AG08396 (cell line): Measurements from ENCODE around the gene LSM4.

ENCODE experiments used
- DNase-seq: peaks from one replicate; pipeline ENCODE4 v3.0.0; 2012; ENCODE audit warnings: low spot score, mixed read lengths

Gene LSM4

DNA sequence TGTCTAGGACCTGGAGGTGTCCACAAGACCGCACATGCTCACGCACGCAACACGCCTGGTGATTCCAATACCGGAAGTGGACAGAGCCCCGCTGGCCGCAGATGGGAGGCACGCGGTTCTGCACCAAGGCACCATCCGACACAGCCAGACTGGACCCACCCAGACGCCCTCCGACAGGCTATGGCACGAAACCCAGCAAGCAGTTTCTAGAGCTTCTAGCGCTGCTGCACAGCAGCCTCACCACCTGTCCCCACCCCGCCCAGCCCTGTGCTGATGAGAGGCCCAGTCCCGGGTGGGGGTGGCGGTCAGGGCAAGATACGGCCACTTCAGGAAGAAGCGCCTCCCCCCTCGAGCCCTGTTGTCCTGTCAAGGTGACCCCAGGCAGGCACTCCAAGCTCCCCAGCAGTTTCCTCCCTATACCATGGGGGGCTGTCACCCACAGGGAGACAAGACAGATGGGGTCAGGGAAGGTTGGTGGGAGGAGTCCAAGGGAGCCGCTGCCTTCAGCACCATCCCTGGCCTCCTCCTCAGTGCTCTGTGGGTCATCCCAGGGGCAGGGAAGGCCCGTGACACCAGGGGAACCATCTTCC is 11.3 kb downstream of the LSM4 start:
- DNase-seq, result no peak

- DNase-seq, result no peak
Measured at GRCh38 chr19:18310966-18311365, 11.9 kb downstream of the LSM4 start.

- DNase-seq, result peak; percentile 3
Measured at GRCh38 chr19:18310118-18310909, 12.6 kb downstream of the LSM4 start.

- DNase-seq, result peak; percentile 3
Measured at GRCh38 chr19:18309525-18310064, 13.3 kb downstream of the LSM4 start.

- DNase-seq, result no peak
Measured at GRCh38 chr19:18308948-18309325, 13.9 kb downstream of the LSM4 start.

DNA sequence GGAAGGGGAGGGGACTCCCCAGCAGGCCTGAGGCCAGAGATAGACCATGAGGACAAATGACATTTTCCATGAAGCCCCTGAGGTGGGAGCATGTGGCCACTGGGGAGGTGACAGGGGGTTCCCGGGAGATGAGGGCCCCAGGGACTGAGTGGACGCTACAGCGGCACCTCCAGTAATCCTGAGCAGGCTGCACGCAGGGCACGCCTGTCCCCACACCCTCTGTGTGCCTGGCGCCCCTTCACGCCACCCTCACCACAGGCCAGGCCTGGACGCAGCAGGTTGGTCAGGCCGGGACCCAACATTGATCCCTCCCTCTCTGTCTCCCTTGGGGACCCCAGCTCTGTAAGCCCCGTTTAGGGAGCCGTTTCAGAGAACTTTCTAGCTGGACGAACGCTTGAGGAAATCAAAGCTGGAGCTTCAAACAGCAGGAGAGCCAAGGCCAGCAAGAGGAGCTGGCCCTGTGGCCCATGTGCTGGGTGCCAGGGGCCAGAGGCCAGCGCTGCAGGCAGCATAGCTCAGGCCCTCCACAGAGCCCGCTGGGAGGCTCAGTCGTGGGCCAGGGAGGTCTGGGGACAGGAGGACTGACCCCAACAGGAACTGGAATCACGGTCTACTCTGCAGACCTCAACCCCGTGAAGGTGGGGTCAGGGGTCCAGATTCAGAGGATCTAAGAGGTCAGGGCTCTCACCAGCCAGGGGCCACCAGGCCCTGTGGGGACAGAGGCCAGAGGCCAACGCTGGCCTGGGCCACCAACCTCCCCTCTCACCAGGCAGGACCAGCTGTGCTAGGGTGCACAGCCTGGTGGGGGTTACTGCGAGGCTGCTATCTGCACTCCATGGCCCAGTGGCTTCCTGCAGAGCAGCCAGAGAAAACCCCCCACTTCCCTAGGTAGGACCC is 14.6 kb downstream of the LSM4 start:
- peak; percentile 1 for DNase-seq

GRCh38 chr19:18307271-18307681 is 15.6 kb downstream of the LSM4 start:
- DNase-seq, result peak; percentile 5

DNA sequence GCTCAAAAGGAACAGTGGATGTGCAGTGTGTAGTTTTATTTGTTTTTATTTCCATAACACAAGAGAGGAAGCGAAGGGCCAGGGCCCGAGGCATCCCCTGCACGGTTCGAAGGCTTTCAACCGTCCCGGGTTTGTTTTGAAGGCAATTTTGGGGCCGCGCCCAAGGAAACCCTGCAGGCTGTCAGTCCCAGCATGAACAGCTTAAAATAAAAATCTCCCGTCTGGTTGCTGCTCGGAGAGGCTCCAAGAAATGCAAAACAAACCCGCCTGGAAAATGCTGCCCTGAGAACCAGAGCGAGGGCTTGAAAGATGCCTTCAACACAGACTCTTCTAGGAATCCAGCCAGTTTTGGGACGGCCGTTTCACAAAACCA is 16.0 kb downstream of the LSM4 start:
- DNase-seq, result no peak

DNA sequence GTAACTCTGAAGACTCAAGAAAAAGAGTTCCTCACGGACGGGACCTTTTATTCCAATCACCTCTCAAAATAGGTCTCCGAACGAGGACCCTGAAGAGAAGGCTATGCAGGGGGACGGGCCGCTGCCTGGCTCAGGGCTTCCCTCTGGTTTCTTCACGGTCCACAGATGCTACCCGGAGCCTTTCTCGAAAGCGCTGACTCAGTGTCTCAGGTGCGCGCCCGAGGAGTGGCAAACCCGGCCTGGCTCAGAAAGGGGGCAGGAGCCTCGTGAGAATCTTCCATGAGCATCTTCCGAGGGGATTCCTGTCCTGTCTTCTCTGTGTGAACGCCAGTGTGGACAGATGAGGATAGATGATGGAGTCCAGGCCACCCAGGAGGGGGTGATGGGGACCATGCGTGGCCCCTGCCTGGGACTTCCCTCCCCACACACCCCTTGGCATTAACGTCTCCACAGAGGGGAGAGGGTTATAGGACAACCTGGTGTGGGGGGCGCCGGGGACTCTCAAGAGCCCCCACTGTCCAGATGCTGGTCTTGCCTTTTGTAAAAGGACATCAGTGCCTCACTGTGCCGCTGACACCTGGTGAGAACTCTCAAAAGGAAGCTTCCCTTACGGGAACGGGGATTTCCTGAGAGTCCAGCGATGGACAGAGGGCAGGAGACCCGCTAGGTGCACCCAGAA is 16.5 kb downstream of the LSM4 start:
- no peak for DNase-seq

DNA sequence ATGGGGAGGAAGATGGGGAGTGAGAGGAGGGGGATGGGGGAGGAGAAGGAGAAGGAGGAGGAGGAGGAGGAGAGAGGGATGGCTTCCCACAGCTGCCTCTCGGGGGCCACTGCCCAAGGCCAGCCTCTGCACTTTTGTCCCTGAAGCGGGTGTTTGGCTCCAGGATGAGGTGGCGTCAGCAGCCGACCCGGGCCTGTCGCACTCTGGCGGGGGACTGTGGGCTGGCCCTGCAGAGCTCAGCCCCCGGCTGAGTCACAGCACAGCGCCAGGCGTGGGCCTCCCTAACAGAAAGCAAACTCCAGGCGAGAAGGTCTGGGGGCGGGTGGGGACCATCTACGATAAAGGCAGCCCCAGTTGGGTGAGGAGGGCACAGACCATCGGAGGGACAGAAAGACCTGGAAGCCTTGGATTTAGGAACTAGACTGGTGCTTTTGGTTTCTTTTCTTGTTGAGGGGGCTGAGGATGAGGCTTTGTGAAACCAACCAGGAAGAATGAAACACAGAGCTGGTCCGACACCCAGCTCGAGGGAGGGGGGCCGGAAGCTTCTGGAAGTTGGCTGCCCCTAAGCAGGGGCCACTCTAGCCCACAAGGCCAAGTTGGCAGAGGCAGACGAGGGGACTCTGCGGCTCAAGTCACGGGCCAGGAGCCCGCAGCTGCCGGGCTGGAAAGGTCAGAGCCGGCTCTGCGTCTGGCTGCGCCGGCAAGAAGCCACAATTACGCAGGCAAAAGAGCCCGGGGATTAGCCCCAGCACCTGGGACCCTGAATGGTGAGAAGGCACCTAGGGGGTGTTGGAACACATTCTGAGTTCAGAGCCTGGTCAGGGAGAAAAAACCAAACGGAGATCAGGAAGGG is 18.2 kb downstream of the LSM4 start:
- peak; percentile 90 for DNase-seq

DNA sequence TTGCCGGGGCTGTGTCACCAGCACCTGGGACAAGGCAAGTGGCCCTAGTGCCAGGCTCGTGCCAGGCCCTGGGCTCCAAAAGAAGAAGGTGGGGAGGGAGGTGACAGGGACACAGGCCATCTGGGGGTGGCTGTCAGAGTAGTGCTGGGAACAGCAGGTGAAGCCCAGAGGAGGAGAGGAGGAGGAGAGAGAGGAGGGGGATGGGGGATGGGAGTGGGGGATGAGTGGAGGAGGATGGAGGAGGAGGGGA is 18.7 kb downstream of the LSM4 start:
- DNase-seq, result no peak

- DNase-seq, result no peak
Measured at GRCh38 chr19:18301718-18302111, 21.2 kb downstream of the LSM4 start.

GRCh38 chr19:18300930-18301717 is 21.8 kb downstream of the LSM4 start:
- DNase-seq, result peak; percentile 86

DNA sequence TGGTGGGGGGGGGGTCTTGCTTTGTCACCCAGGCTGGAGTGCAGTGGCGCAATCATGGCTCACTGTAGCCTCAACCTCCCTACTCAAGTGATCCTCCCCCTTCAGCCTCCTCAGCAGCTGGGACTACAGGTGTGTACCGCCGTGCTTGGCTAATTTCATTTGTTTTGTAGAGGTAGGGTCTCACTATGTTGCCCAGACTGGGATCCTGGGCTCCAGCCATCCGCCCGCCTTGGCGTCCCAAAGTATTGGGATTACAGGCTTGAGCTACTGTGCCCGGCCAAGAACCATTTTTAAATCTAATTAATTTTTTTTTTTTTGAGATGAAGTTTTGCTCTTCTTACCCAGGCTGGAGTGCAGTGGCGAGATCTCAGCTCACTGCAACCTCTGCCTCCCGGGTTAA is 23.2 kb downstream of the LSM4 start:
- DNase-seq, result no peak

- no peak for DNase-seq
Measured at GRCh38 chr19:18298601-18299000, 24.3 kb downstream of the LSM4 start.

DNA sequence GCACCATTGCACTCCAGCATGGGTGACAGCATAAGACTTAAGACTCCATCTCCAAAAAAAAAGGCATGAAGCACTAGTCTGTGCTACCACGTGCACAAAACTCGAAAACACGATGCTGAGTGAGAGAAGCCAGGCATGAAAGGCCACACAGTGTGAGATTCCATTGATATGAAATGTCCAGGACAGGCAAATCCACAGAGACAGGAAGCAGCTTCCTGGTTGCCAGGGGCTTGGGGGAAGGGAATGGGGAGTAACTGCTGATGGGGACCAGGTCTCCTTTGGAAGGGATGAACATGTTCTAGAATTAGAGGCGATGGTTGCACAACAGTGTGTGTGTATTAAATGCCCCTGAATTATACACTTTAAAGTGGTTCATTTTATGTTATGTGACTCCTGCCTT is 25.6 kb downstream of the LSM4 start:
- no peak for DNase-seq

DNA sequence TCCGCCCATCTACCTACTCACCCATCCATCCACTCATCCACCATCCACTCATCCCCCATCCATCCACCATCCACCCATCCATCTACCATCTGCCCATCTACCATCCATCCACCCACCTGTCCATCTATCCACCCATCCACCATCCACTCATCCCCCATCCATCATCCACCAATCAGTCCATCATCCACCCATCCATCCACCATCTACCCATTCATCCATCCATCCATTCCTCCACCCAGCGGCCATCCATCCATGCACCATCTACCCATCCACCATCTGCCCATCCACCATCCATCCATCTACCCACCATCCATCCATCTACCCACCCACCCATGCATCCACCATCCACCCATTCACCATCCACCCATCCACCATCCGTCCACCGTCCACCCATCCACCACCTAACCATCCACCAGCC is 27.8 kb downstream of the LSM4 start:
- no peak for DNase-seq

GRCh38 chr19:18294467-18294864 is 28.4 kb downstream of the LSM4 start:
- DNase-seq, result no peak

DNA sequence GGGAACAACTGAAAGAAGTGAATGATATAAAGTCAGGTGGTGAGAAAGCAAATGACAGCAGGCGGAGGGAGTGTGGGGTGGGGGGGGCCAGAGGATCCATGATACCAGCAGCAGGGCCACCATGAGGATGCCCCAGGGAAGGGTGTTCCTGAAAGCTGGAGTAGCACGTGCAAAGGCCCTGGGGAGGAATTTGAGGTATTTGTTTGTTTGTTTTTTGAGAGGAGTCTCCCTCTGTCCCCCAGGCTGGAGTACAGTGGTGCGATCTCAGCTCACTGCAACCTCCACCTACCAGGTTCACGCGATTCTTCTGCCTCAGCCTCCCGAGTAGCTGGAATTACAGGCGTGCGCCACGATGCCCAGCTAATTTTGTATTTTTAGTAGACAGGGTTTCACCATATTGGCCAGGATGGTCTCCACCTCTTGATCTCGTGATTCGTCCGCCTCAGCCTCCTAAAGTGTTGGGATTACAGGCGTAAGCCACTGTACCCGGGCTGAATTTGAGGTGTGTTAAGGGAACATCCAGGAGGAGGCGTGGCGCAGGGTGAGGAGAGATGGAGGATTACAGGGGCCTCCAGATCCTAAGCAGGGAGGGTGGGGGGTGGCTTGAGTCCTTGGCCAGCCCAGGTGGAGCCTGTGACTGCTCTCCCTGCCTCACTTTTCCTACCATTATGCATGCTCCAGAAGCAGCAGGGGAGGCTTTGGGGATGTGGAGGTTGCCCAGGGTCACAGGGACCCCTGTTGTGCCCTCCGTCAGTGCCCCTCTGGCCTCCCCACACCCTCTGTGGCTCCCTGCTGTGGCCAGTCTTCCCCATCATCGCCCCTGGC is 29.0 kb downstream of the LSM4 start:
- DNase-seq, result no peak
